DOHH2 (cell line): ENCODE data around the gene CFAP77.

Source experiments
- H3F3A ChIP-seq: fragments of 200-600 bp; sonication (generic), shearing (Covaris generic); 2 replicates; pipeline ENCODE4 v1.6.0; 2016; ENCODE audit warnings: antibody characterized with exemption, mild to moderate bottlenecking; ENCODE audit not compliant: control insufficient read depth, insufficient read depth
- H3K27ac ChIP-seq: fragments of 200-600 bp; sonication (generic); 2 replicates; pipeline ENCODE4 v1.5.1; 2014; ENCODE audit warnings: low read depth, mild to moderate bottlenecking, low read length, moderate library complexity
- H3K27me3 ChIP-seq: fragments of 200-600 bp; sonication (generic); 2 replicates; pipeline ENCODE4 v1.6.1; 2014; ENCODE audit warnings: mild to moderate bottlenecking, low read length, mixed read lengths; ENCODE audit not compliant: control insufficient read depth
- H3K36me3 ChIP-seq: fragments of 200-600 bp; sonication (generic); 2 replicates; pipeline ENCODE4 v1.6.1; 2014; ENCODE audit warnings: mild to moderate bottlenecking, low read length, moderate library complexity, mixed read lengths; ENCODE audit not compliant: control insufficient read depth
- H3K4me1 ChIP-seq: fragments of 200-600 bp; sonication (generic); 2 replicates; pipeline ENCODE4 v1.6.1; 2014; ENCODE audit warnings: mild to moderate bottlenecking, low read length, mixed read lengths; ENCODE audit not compliant: control insufficient read depth
- H3K4me2 ChIP-seq: fragments of 200-600 bp; sonication (generic); 2 replicates; pipeline ENCODE4 v1.6.0; 2014; ENCODE audit warnings: mild to moderate bottlenecking, low read length, moderate library complexity
- H3K4me3 ChIP-seq: fragments of 200-600 bp; sonication (generic); 2 replicates; pipeline ENCODE4 v1.5.1; 2014; ENCODE audit warnings: mild to moderate bottlenecking, low read length, mixed read lengths
- H3K79me2 ChIP-seq: fragments of 200-600 bp; sonication (generic); 2 replicates; pipeline ENCODE4 v1.6.1; 2014; ENCODE audit warnings: mild to moderate bottlenecking, low read length, mixed read lengths; ENCODE audit not compliant: control insufficient read depth
- H3K9me2 ChIP-seq: fragments of 200-600 bp; sonication (generic); replicated peaks from 2 replicates; pipeline ENCODE4 v1.6.1; 2014; ENCODE audit warnings: mild to moderate bottlenecking, low read length, mixed read lengths; ENCODE audit not compliant: control insufficient read depth
- H3K9me3 ChIP-seq: fragments of 200-600 bp; sonication (generic); 2 replicates; pipeline ENCODE4 v1.6.1; 2014; ENCODE audit warnings: antibody characterized with exemption, low read length, mixed read lengths; ENCODE audit not compliant: control insufficient read depth, insufficient read depth
- H4K20me1 ChIP-seq: fragments of 200-600 bp; sonication (generic); 2 replicates; pipeline ENCODE4 v1.6.0; 2014; ENCODE audit warnings: low read depth, mild to moderate bottlenecking, antibody characterized with exemption, low read length, moderate library complexity; ENCODE audit not compliant: control insufficient read depth, insufficient read depth
- EZH2phosphoT487 ChIP-seq: fragments of 200-600 bp; sonication (generic); IDR thresholded peaks from 2 replicates; pipeline ENCODE4 v1.6.1; 2017; ENCODE audit warnings: borderline replicate concordance, mild to moderate bottlenecking, antibody characterized with exemption, low read length, moderate library complexity, mixed read lengths
- TF ChIP-seq, protein P1 (sequence below): fragments of 200-600 bp; sonication (generic); IDR thresholded peaks from one replicate; pipeline ENCODE4 v1.5.1; 2014; ENCODE audit warnings: antibody characterized with exemption, mild to moderate bottlenecking, low read depth, low read length; ENCODE audit not compliant: poor library complexity, severe bottlenecking

The CFAP77 gene

DNA sequence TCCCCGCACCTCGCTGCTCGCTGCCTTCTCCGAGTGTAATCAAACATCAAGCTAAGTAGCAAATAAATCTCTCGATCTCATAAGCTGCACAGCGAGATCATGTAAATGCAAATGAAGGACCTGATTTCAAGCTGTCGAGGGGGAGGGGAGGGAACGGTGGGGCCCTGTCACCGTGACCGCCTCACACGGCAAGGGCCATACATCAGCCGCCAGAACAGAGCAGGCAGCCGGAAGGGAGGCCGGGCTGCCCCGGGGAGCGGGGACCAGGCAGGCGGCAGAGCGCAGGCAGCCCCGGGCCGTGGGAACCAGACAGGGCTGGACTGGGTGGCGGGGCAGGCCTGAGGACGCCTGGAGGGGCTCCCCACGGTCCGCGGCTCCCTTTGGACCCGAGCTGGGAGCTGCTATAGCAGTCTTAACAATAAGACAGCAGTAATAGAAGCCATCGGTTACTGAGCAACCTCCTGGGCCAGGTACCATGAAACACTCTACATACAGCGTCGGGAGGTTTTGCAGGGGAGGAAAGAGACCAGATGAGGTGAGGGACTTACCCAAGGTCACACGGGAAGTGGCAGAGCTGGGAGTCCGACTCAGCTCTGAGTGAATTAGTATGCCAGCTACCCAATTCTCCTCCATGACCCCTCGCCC lies 76.8 kb downstream of the CFAP77 start:
- no peak for TF ChIP-seq EZH2phosphoT487
- TF ChIP-seq, protein P1, sequence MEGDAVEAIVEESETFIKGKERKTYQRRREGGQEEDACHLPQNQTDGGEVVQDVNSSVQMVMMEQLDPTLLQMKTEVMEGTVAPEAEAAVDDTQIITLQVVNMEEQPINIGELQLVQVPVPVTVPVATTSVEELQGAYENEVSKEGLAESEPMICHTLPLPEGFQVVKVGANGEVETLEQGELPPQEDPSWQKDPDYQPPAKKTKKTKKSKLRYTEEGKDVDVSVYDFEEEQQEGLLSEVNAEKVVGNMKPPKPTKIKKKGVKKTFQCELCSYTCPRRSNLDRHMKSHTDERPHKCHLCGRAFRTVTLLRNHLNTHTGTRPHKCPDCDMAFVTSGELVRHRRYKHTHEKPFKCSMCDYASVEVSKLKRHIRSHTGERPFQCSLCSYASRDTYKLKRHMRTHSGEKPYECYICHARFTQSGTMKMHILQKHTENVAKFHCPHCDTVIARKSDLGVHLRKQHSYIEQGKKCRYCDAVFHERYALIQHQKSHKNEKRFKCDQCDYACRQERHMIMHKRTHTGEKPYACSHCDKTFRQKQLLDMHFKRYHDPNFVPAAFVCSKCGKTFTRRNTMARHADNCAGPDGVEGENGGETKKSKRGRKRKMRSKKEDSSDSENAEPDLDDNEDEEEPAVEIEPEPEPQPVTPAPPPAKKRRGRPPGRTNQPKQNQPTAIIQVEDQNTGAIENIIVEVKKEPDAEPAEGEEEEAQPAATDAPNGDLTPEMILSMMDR: no peak
- Histone ChIP-seq H3F3A (no peaks in the 10 kb centered on the region), H3K4me3 (no peak overlapping the region), H3K36me3 (no peaks in the 10 kb centered on the region), H3K79me2 (no peaks in the 10 kb centered on the region), H3K27me3 (peaks cover 52% of the 10 kb centered on the region), H4K20me1 (no peaks in the 10 kb centered on the region), H3K4me1 (no peaks in the 10 kb centered on the region), H3K4me2 (no peak overlapping the region), H3K9me3 (no peaks in the 10 kb centered on the region), H3K9me2 (no peaks in the 10 kb centered on the region), H3K27ac (no peak overlapping the region)

DNA sequence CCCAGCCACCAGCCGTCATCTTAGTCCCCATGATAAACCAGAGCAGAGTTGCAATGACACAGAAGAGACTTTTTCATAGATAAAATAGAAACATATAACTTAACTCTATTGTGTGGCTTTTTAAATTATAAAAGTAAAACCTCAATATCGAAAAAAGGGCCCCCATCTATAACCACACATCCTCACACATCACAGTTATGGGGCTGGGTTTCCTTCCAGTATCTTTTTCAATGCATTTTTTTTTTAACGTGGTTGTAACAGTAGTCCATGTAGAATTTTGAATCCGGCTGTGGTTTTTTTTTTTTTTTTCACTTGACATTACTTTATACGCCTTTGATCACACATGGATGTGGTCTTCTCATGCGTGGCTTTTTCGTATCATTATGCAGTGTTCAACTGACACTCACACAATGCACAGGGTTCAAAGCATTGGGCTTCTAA lies 77.4 kb downstream of the CFAP77 start:
- H3K4me2 ChIP-seq: no peak overlapping the region
- TF ChIP-seq, protein P1: no peak
- TF ChIP-seq EZH2phosphoT487: no peak
- H3K9me2 ChIP-seq: no peaks in the 10 kb centered on the region
- no peaks in the 10 kb centered on the region for H3K36me3 ChIP-seq
- no peaks in the 10 kb centered on the region for H3K9me3 ChIP-seq
- H3K27ac ChIP-seq: no peak overlapping the region
- no peaks in the 10 kb centered on the region for H4K20me1 ChIP-seq
- no peaks in the 10 kb centered on the region for H3K79me2 ChIP-seq
- H3K27me3 ChIP-seq: peaks cover 52% of the 10 kb centered on the region
- no peak overlapping the region for H3K4me3 ChIP-seq
- H3F3A ChIP-seq: no peaks in the 10 kb centered on the region
- H3K4me1 ChIP-seq: no peaks in the 10 kb centered on the region

DNA sequence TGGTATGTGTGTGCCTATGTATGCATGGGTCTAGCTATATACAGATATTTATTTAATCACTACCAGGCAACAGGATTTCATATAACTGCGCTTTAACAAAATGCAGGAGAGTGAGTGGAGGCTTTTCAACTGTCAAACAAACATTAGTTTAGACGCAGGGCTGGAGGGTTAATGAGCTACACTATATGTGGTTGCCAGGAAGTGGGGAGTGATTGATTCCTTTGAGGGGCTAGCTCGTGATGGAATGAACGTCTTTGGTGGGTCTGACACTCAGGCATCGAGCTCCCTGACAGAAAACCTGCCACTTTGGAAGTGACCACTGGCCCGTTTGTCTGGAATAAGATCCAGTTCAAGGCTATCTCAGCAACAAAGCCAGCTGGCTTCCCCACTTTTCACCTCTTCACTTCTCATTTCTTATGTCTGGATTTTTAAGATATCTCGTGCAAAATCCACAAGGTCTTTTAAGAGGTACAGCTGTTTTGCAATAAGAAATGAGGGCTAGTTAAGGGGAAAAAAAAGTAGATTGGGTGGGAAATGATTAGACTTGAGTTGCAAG lies 78.0 kb downstream of the CFAP77 start:
- no peak overlapping the region for H3K4me2 ChIP-seq
- H3K9me2 ChIP-seq: no peaks in the 10 kb centered on the region
- no peaks in the 10 kb centered on the region for H3K79me2 ChIP-seq
- H3K27ac ChIP-seq: no peak overlapping the region
- TF ChIP-seq EZH2phosphoT487: no peak; the same call in 1 of the 2 replicates
- TF ChIP-seq, protein P1: no peak
- H3K27me3 ChIP-seq: peaks cover 52% of the 10 kb centered on the region
- no peaks in the 10 kb centered on the region for H3K9me3 ChIP-seq
- H4K20me1 ChIP-seq: no peaks in the 10 kb centered on the region
- H3K36me3 ChIP-seq: no peaks in the 10 kb centered on the region
- no peaks in the 10 kb centered on the region for H3F3A ChIP-seq
- no peaks in the 10 kb centered on the region for H3K4me1 ChIP-seq
- no peak overlapping the region for H3K4me3 ChIP-seq
